CD4-positive, alpha-beta T cell (primary cell): ENCODE data around the gene CORIN. TPM values are rescaled to one million over a fixed set of nuclear protein-coding genes. Genes with fewer than 3 reads are reported as not detected.

Source experiments
- ATAC-seq: fragments of 200-7000 bp; cut with Tn5 transposase; one replicate; pipeline ENCODE4 v1.10.0; 2022; ENCODE audit warnings: mild to moderate bottlenecking; ENCODE audit not compliant: poor library complexity
- CTCF ChIA-PET: fragments of 350-600 bp; sonication (Branson Sonifier 250); formaldehyde crosslinking; loops from one replicate; lab custom pipeline; 2021; ENCODE audit warnings: antibody characterized with exemption, inconsistent platforms; lab: Charles Lee
- POLR2A ChIA-PET: fragments of 350-600 bp; sonication (Branson Sonifier 250); formaldehyde crosslinking; loops from one replicate; lab custom pipeline; 2021; ENCODE audit warnings: antibody characterized with exemption, inconsistent platforms; lab: Charles Lee
- DNase-seq, 14 experiments: peaks; one replicate each; pipeline ENCODE4 v3.0.0-alpha.2; 2013 to 2020; ENCODE audit warnings: mixed read lengths in 2 of 14
- H3K27ac ChIP-seq, 2 donors: one replicate each; pipeline versions ENCODE4 v1.5.1 to v1.7.0; 2013; ENCODE audit warnings: low read length in 2 of 2, low read depth in 1 of 2, mild to moderate bottlenecking in 1 of 2
- H3K27me3 ChIP-seq, 2 experiments: 1 replicate in 1 of 2; 2 replicates in 1 of 2; pipeline versions ENCODE4 v1.6.1 to v1.7.0; 2013; ENCODE audit warnings: low read length in 2 of 2, control low read depth in 1 of 2, mild to moderate bottlenecking in 1 of 2, moderate library complexity in 1 of 2; ENCODE audit not compliant: insufficient read depth in 2 of 2, control insufficient read depth in 1 of 2
- H3K36me3 ChIP-seq: one replicate; pipeline ENCODE4 v1.6.1; 2013; ENCODE audit warnings: low read length, control low read depth; ENCODE audit not compliant: insufficient read depth
- H3K4me1 ChIP-seq: one replicate; pipeline ENCODE4 v1.6.1; 2013; ENCODE audit warnings: low read length, control low read depth; ENCODE audit not compliant: insufficient read depth
- H3K4me3 ChIP-seq: one replicate; pipeline ENCODE4 v1.5.1; 2013; ENCODE audit warnings: mild to moderate bottlenecking, low read length, moderate library complexity
- H3K9me3 ChIP-seq, 2 experiments: 1 replicate in 1 of 2; 2 replicates in 1 of 2; pipeline versions ENCODE4 v1.6.1 to v1.7.0; 2013; ENCODE audit warnings: low read length in 2 of 2, mild to moderate bottlenecking in 2 of 2, control low read depth in 1 of 2, moderate library complexity in 1 of 2; ENCODE audit not compliant: control insufficient read depth in 1 of 2, insufficient read depth in 1 of 2
- H3K27ac Mint-ChIP-seq: one replicate; pipeline ENCODE4 v1.8.0; 2020; ENCODE audit warnings: mixed read lengths
- H3K27me3 Mint-ChIP-seq: one replicate; pipeline ENCODE4 v1.8.0; 2021; ENCODE audit warnings: mixed read lengths
- H3K36me3 Mint-ChIP-seq: one replicate; pipeline ENCODE4 v1.8.0; 2021; ENCODE audit warnings: low read depth, mixed read lengths
- H3K4me1 Mint-ChIP-seq: one replicate; pipeline ENCODE4 v1.8.0; 2021; ENCODE audit warnings: low read depth, mixed read lengths
- H3K4me3 Mint-ChIP-seq: one replicate; pipeline ENCODE4 v1.8.0; 2020; ENCODE audit warnings: mild to moderate bottlenecking, mixed read lengths
- H3K9me3 Mint-ChIP-seq: one replicate; pipeline ENCODE4 v1.8.0; 2020; ENCODE audit warnings: mixed read lengths
- CTCF ChIP-seq: fragments of 200-600 bp; IDR thresholded peaks from one replicate; pipeline ENCODE4 v1.8.0; 2022; ENCODE audit warnings: antibody characterized with exemption, mild to moderate bottlenecking
- intact Hi-C, 2 experiments: fragments of 100-400 bp; cut with DNase I in 1 of 2; cut with micrococcal nuclease in 1 of 2; formaldehyde crosslinking; loops; one replicate each; pipeline versions ENCODE4 v1.15.1 to v1.9.0; 2023 to 2025; cut with DNase I, micrococcal nuclease
- total RNA-seq, 174 experiments: library from RNA in 2 of 174; stranded (reverse) in 2 of 174; gene quantifications; one replicate each; pipeline ENCODE4 v1.2.3 and lab custom pipeline; 2021 to 2026

Gene CORIN
- total RNA-seq, 2 experiments from 2014 or later: 0.14 TPM; not detected in 1

GRCh38 chr4:47668256-47668655, 169.6 kb downstream of the CORIN start:
- POLR2A ChIA-PET: no interaction called here
- ATAC-seq (no peak), DNase-seq (no peak)
- peaks cover 4 to 5% of the 10 kb centered on the region in 2 experiments for H3K27me3 ChIP-seq
- Mint-ChIP-seq H3K36me3 (no peaks in the 10 kb centered on the region), H3K27ac (no peak overlapping the region), H3K4me1 (no peaks in the 10 kb centered on the region), H3K9me3 (no peaks in the 10 kb centered on the region), H3K4me3 (no peak overlapping the region), H3K27me3 (peaks cover 20% of the 10 kb centered on the region)
- CTCF ChIA-PET: interaction anchor here (0.8 to 1.4 kb wide), 2 partner anchors 20 to 265 kb away, joined by 3 to 7 read pairs; no protein-coding TSS in a partner anchor
- no peak overlapping the region for H3K4me3 ChIP-seq
- no peaks in the 10 kb centered on the region for H3K36me3 ChIP-seq
- no peaks in the 10 kb centered on the region for H3K9me3 ChIP-seq
- TF ChIP-seq CTCF: no peak
- H3K4me1 ChIP-seq: no peaks in the 10 kb centered on the region
- intact Hi-C loops: loop anchor here (2.0 to 10.0 kb wide), 2 partner anchors 267 to 417 kb away; no protein-coding TSS in a partner anchor
- no peak overlapping the region for H3K27ac ChIP-seq

GRCh38 chr4:47667552-47667951, 170.3 kb downstream of the CORIN start:
- Histone ChIP-seq H3K27me3 (peaks cover 4 to 5% of the 10 kb centered on the region in 2 experiments), H3K4me1 (no peaks in the 10 kb centered on the region), H3K9me3 (no peaks in the 10 kb centered on the region), H3K36me3 (no peaks in the 10 kb centered on the region), H3K4me3 (no peak overlapping the region), H3K27ac (no peak overlapping the region)
- no peak overlapping the region for H3K4me3 Mint-ChIP-seq
- intact Hi-C loops: loop anchor here in 1 of 2 experiments (10.0 kb wide), 1 partner anchor 417 kb away; no protein-coding TSS in a partner anchor
- TF ChIP-seq CTCF: no peak
- POLR2A ChIA-PET: no interaction called here
- H3K9me3 Mint-ChIP-seq: no peaks in the 10 kb centered on the region
- peaks cover 19% of the 10 kb centered on the region for H3K27me3 Mint-ChIP-seq
- no peak for ATAC-seq
- no peaks in the 10 kb centered on the region for H3K4me1 Mint-ChIP-seq
- CTCF ChIA-PET: no interaction called here
- DNase-seq: no peak
- H3K36me3 Mint-ChIP-seq: no peaks in the 10 kb centered on the region
- no peak overlapping the region for H3K27ac Mint-ChIP-seq

GRCh38 chr4:47664051-47664826, 173.6 kb downstream of the CORIN start:
- ATAC-seq: no peak
- Histone ChIP-seq H3K9me3 (no peaks in the 10 kb centered on the region), H3K27me3 (peaks cover 4 to 5% of the 10 kb centered on the region in 2 experiments), H3K4me1 (no peaks in the 10 kb centered on the region), H3K36me3 (no peaks in the 10 kb centered on the region), H3K27ac (no peak overlapping the region), H3K4me3 (no peak overlapping the region)
- H3K4me1 Mint-ChIP-seq: no peaks in the 10 kb centered on the region
- no peaks in the 10 kb centered on the region for H3K9me3 Mint-ChIP-seq
- no peaks in the 10 kb centered on the region for H3K36me3 Mint-ChIP-seq
- DNase-seq: no peak
- H3K27me3 Mint-ChIP-seq: peaks cover 19% of the 10 kb centered on the region
- POLR2A ChIA-PET: no interaction called here
- intact Hi-C loops: loop anchor here in 1 of 2 experiments (10.0 kb wide), 1 partner anchor 421 kb away; no protein-coding TSS in a partner anchor
- H3K27ac Mint-ChIP-seq: no peak overlapping the region
- no peak for TF ChIP-seq CTCF
- H3K4me3 Mint-ChIP-seq: no peak overlapping the region
- CTCF ChIA-PET: no interaction called here
